Measurements from ENCODE around the gene VPS54. TPM values are rescaled to one million over a fixed set of nuclear protein-coding genes. Genes with fewer than 3 reads are reported as not detected.

The VPS54 gene
- total RNA-seq, 1 donor from 2014 or later = 17.2 TPM

DNA sequence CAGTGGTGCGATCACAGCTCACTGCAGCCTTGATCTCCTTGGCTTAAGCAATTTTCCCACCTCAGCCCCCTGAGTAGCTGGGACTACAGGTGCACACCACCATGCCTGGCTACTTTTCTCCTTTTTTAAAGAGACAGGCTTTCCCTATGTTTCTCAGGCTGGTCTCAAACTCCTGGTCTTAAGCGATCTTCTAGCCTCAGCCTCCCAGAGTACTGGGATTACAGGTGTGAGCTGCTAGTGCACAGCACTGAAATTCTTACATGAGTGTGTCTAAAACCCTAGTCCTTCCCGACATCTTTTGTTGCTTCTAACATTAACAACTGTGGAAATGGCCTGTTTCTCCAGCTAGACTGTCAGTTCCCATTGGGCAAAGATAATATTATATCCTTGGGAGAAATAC lies 174.6 kb downstream of the VPS54 start:
- H3K9me3 Mint-ChIP-seq (ENCODE audit: unreplicated experiment) = no peaks in the 10 kb centered on the region
- no peak for DNase-seq (ENCODE audit: extremely low spot score, unreplicated experiment)
- TF ChIP-seq, protein P1, sequence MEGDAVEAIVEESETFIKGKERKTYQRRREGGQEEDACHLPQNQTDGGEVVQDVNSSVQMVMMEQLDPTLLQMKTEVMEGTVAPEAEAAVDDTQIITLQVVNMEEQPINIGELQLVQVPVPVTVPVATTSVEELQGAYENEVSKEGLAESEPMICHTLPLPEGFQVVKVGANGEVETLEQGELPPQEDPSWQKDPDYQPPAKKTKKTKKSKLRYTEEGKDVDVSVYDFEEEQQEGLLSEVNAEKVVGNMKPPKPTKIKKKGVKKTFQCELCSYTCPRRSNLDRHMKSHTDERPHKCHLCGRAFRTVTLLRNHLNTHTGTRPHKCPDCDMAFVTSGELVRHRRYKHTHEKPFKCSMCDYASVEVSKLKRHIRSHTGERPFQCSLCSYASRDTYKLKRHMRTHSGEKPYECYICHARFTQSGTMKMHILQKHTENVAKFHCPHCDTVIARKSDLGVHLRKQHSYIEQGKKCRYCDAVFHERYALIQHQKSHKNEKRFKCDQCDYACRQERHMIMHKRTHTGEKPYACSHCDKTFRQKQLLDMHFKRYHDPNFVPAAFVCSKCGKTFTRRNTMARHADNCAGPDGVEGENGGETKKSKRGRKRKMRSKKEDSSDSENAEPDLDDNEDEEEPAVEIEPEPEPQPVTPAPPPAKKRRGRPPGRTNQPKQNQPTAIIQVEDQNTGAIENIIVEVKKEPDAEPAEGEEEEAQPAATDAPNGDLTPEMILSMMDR (IDR thresholded peaks at IDR 0.05) = no peak
- peaks cover 71% of the 10 kb centered on the region for H3K4me1 Mint-ChIP-seq (ENCODE audit: unreplicated experiment)
- H3K4me3 Mint-ChIP-seq (ENCODE audit: unreplicated experiment) = peak overlapping the region; percentile 93
- no peaks in the 10 kb centered on the region for H3K27me3 Mint-ChIP-seq (ENCODE audit: unreplicated experiment)
- H3K36me3 Mint-ChIP-seq (ENCODE audit: unreplicated experiment) = no peaks in the 10 kb centered on the region
- H3K27ac Mint-ChIP-seq (ENCODE audit: unreplicated experiment) = no peak overlapping the region

DNA sequence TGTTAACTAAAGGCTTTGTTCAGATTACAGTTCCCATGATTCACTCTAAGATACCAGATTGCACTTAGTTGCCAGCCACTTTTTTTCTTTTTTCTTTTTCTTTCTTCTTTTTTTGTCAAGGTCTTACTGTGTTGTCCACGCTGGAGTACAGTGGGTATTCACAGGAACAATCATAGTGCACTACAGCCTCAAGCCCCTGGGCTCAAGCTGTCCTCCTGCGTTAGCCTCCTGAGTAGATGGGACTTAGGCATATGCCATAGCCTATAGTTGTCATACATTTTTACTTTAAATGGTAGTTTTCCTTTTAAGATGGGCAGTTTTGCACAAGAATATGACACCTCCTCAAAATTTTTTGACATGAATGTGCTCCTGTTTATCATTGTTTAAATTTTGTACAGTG lies 175.4 kb downstream of the VPS54 start:
- DNase-seq (ENCODE audit: extremely low spot score, unreplicated experiment) = no peak
- peak overlapping the region; percentile 93 for H3K4me3 Mint-ChIP-seq (ENCODE audit: unreplicated experiment)
- no peaks in the 10 kb centered on the region for H3K36me3 Mint-ChIP-seq (ENCODE audit: unreplicated experiment)
- TF ChIP-seq, protein P1 (IDR thresholded peaks at IDR 0.05) = no peak
- no peaks in the 10 kb centered on the region for H3K9me3 Mint-ChIP-seq (ENCODE audit: unreplicated experiment)
- peaks cover 64% of the 10 kb centered on the region for H3K4me1 Mint-ChIP-seq (ENCODE audit: unreplicated experiment)
- H3K27ac Mint-ChIP-seq (ENCODE audit: unreplicated experiment) = peak overlapping the region; percentile 86
- no peaks in the 10 kb centered on the region for H3K27me3 Mint-ChIP-seq (ENCODE audit: unreplicated experiment)

DNA sequence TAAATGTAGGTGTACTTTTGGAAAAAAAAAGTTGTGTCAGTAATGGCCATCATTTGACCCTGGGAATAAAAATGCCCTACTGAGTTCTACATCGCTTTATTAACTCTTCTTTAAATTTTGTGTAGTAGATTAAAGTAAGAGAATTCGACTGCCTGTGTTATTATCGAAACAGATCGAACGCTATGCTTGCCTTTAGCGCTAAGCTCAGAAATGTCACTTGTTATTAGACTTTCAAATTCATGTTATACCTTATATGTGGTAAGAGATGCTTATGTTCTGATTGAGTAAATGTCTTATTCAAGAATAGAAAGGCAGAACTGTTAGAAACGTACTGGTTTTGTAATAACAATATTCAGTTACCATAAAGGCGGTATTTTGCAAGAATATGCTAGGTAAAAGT lies 176.1 kb downstream of the VPS54 start:
- Mint-ChIP-seq H3K36me3 (ENCODE audit: unreplicated experiment) (no peaks in the 10 kb centered on the region), H3K27me3 (ENCODE audit: unreplicated experiment) (no peaks in the 10 kb centered on the region), H3K4me3 (ENCODE audit: unreplicated experiment) (peak overlapping the region; percentile 93), H3K4me1 (ENCODE audit: unreplicated experiment) (peaks cover 59% of the 10 kb centered on the region), H3K27ac (ENCODE audit: unreplicated experiment) (peak overlapping the region; percentile 98), H3K9me3 (ENCODE audit: unreplicated experiment) (no peaks in the 10 kb centered on the region)
- DNase-seq (ENCODE audit: extremely low spot score, unreplicated experiment) = no peak
- TF ChIP-seq, protein P1 (IDR thresholded peaks at IDR 0.05) = no peak

DNA sequence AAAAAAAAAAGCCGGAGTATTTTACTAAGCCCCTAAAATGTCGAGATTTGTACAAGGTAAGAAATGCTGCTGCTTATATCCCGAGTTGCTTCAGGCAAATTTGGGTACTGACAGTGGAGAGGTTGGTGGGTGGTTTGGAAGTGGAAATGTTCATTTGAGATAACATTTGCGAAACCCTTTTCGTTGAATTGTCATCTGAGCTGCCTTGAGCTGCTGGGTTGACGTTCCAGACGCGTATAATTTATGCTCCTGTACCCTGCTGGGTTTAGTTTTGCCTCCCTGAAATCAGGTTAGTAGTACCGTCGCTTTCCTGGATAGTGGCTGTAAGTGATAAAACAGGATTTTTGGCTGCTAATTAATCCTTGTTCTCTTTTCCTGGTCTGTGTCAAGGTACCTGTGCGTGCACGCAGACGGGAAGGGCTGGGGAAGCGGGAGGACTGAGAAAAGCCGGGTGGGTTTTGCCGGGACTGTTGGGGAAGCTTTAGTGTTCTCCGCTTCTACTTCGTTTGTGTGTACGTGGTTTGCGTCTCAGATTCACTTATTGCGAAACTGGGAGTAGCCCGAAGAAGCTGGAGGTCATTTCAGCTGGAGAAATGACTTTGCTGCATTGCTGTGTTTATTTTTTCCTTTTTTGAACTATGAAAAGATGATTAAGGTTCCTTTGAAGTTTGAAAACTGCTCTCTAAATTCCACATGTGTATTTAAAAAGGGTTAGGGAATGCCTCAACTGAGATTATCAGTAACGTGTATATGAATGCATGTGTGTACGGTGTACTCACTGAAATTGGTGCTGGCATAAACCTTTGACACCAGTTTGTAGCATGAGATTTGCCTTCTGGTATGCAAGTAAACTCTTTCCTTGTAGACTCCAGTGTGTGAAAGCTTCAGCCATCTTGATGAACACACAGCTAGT lies 176.8 kb downstream of the VPS54 start:
- Mint-ChIP-seq H3K27me3 (ENCODE audit: unreplicated experiment) (no peaks in the 10 kb centered on the region), H3K27ac (ENCODE audit: unreplicated experiment) (peak overlapping the region; percentile 98), H3K4me1 (ENCODE audit: unreplicated experiment) (peaks cover 56% of the 10 kb centered on the region), H3K9me3 (ENCODE audit: unreplicated experiment) (no peaks in the 10 kb centered on the region), H3K4me3 (ENCODE audit: unreplicated experiment) (peak overlapping the region; percentile 93), H3K36me3 (ENCODE audit: unreplicated experiment) (no peaks in the 10 kb centered on the region)
- DNase-seq (ENCODE audit: extremely low spot score, unreplicated experiment) = no peak
- TF ChIP-seq, protein P1 (IDR thresholded peaks at IDR 0.05) = no peak

Other genes with a start within 250 kb of the VPS54 start
- 109 and 112 TPM in 2 replicates for gene UGP2, start 177.5 kb downstream of the VPS54 start, total RNA-seq
- 30.2 and 31.5 TPM in 2 replicates for gene PELI1, start 125.0 kb upstream of the VPS54 start, total RNA-seq

Data from osteocyte (in vitro differentiated cells).